Right lobe of liver (tissue), 6 donors: ENCODE data around the gene TMPRSS7. TPM values are rescaled to one million over a fixed set of nuclear protein-coding genes. Genes with fewer than 3 reads are reported as not detected.
A peak's percentile ranks its signal among the peaks of the same experiment; 100 is the strongest.

Experiments
- ATAC-seq, 4 donors: fragments of 200-7000 bp; cut with Tn5 transposase; one replicate each; pipeline ENCODE4 v1.9.1; 2020; ENCODE audit warnings: mild to moderate bottlenecking in 4 of 4, moderate library complexity in 4 of 4
- DNase-seq, 3 donors: peaks; one replicate each; pipeline ENCODE4 v3.0.0-alpha.2; 2020
- H3K27ac ChIP-seq, 3 donors: fragments of 200-600 bp; one replicate each; pipeline ENCODE4 v1.8.0; 2022
- H3K27me3 ChIP-seq, 2 donors: fragments of 200-600 bp; one replicate each; pipeline ENCODE4 v1.8.0; 2022
- H3K36me3 ChIP-seq, 4 donors: fragments of 200-600 bp; sonication (generic) in 1 of 4; one replicate each; pipeline versions ENCODE4 v1.5.1 to v1.8.0; 2017 to 2022; ENCODE audit warnings: control low read depth in 1 of 4
- H3K4me1 ChIP-seq, 4 donors: fragments of 200-600 bp; sonication (generic) in 1 of 4; one replicate each; pipeline versions ENCODE4 v1.5.1 to v1.8.0; 2017 to 2022; ENCODE audit warnings: control low read depth in 1 of 4
- H3K4me3 ChIP-seq, 3 donors: fragments of 200-600 bp; one replicate each; pipeline ENCODE4 v1.8.0; 2022
- H3K9me3 ChIP-seq, 4 donors: fragments of 200-600 bp; sonication (generic) in 1 of 4; one replicate each; pipeline versions ENCODE4 v1.5.1 to v1.8.0; 2017 to 2022; ENCODE audit warnings: control low read depth in 1 of 4
- POLR2A ChIP-seq: fragments of 450-650 bp; IDR thresholded peaks from one replicate; pipeline ENCODE4 v1.6.1; 2017; ENCODE audit warnings: antibody characterized with exemption, mild to moderate bottlenecking
- WGBS: methylation state at CpG from one replicate; pipeline ENCODE4 v1.1.6; 2018; ENCODE audit warnings: low coverage, low lambda C conversion rate; ENCODE audit not compliant: insufficient coverage; ENCODE audit errors: missing lambda C conversion rate; 5-methylcytosine and 5-hydroxymethylcytosine counted together
- intact Hi-C, 2 donors: fragments of 100-400 bp; cut with DNase I; formaldehyde crosslinking; loops; one replicate each; pipeline versions ENCODE4 v1.11.2 to v1.14.1; 2022
- total RNA-seq, 6 experiments: library from RNA; depleted of rRNA in 2 of 6; stranded (reverse); fragments of >200 nt in 2 of 6; fragmentation: NEBNext Ultra II Directional in 3 of 6; extraction: Animal tissue kit (Norgen Biotek cat#: 25700) in 3 of 6; gene quantifications; one replicate each; pipeline versions ENCODE4 v1.1.0 to v1.2.4, GENCODE V29; 2016 to 2023
- TF ChIP-seq, protein P1 (sequence below), 4 donors: fragments of 200-600 bp in 3 of 4; fragments of 450-650 bp in 1 of 4; IDR thresholded peaks; one replicate each; pipeline versions ENCODE4 v1.5.1 to v1.8.0; 2016 to 2022; ENCODE audit warnings: antibody characterized with exemption in 4 of 4, mild to moderate bottlenecking in 2 of 4
- donor health status: DM: no; HTN: yes; CAD: no.
- donor health status: DM: no; HTN: no; CAD: no.
- donor health status: DM: no; HTN: no; CAD: no.
- donor health status: DM: no; HTN: yes; CAD: no.
- donor health status: DM: no; HTN: yes; CAD: no.

The TMPRSS7 gene
- total RNA-seq, 6 experiments from 2014 or later: not detected

DNA sequence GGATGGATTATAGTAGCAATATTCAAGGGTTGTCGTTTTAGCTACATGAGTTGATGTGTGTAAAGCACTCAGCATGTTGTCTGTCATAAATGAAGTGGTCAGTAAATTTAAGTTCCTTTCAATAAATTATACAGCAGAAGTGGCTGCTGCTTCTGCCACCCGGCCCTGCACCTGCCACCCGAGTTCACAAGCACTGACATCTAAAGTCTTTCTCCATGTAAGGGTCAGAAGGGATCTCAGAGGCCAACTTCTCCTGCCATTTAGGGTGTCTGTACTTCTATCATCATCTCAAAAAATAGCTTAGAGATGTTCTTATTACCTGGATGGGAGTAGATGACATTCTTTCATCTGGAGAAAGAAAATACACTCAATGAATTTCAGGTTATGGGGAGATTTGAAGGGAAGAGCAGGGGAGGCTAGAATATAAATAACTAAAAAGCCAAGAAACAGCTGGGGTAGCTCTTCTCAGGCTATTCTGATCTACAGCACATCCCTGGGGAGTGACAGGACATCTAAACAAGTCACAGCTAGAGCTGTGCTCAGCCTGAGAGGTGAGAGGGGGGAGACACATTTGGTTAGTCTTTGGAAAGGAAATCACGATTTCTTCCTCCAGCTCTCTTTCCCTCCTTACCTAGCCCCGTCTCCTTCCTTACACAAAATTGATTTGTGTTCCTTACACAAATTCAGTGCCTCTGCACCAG is 90.5 kb downstream of the TMPRSS7 start:
- no peak for ATAC-seq

DNA sequence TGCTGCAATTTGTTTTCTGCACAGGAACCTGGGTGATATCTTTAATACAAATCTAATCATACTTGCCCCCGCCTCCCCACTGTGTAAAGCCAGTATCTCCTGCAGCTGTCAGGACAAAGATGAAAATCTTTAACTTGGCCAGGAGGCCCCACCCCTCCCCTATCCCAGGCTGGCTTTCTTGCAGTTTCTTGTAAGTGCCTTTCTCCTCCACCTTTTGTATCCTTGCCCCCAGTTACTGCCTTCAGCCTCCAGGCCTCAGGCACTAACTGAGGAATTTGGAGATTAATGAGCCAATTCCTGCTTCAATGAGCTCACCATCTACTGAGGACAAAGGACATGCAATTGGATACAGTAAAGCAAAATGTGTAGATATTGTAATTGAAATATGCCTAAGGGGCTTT is 92.0 kb downstream of the TMPRSS7 start:
- no peaks in the 10 kb centered on the region for H3K36me3 ChIP-seq
- H3K9me3 ChIP-seq: no peaks in the 10 kb centered on the region
- DNase-seq (no peak), ATAC-seq (no peak)
- no peaks in the 10 kb centered on the region for H3K27me3 ChIP-seq
- H3K4me1 ChIP-seq: peaks cover 0 to 5% (median 0%) of the 10 kb centered on the region in 4 donors
- no peak overlapping the region for H3K4me3 ChIP-seq
- 78% methylated on average over 1 of the region's 1 CpG for WGBS
- no peak overlapping the region for H3K27ac ChIP-seq
- TF ChIP-seq, protein P1, sequence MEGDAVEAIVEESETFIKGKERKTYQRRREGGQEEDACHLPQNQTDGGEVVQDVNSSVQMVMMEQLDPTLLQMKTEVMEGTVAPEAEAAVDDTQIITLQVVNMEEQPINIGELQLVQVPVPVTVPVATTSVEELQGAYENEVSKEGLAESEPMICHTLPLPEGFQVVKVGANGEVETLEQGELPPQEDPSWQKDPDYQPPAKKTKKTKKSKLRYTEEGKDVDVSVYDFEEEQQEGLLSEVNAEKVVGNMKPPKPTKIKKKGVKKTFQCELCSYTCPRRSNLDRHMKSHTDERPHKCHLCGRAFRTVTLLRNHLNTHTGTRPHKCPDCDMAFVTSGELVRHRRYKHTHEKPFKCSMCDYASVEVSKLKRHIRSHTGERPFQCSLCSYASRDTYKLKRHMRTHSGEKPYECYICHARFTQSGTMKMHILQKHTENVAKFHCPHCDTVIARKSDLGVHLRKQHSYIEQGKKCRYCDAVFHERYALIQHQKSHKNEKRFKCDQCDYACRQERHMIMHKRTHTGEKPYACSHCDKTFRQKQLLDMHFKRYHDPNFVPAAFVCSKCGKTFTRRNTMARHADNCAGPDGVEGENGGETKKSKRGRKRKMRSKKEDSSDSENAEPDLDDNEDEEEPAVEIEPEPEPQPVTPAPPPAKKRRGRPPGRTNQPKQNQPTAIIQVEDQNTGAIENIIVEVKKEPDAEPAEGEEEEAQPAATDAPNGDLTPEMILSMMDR (IDR thresholded peaks at IDR 0.05): no peak
- no peak for TF ChIP-seq POLR2A
- intact Hi-C loops: no loop called here

More for the DNA sequence above, 90.5 kb downstream of the TMPRSS7 start:
- H3K27me3 ChIP-seq: no peaks in the 10 kb centered on the region
- peaks cover 0 to 5% (median 0%) of the 10 kb centered on the region in 4 donors for H3K4me1 ChIP-seq
- no peaks in the 10 kb centered on the region for H3K36me3 ChIP-seq
- intact Hi-C loops: no loop called here
- no peaks in the 10 kb centered on the region for H3K9me3 ChIP-seq
- no peak for DNase-seq
- WGBS: 64% methylated on average over 5 of the region's 5 CpGs
- H3K4me3 ChIP-seq: no peak overlapping the region
- H3K27ac ChIP-seq: no peak overlapping the region
- TF ChIP-seq, protein P1 (IDR thresholded peaks at IDR 0.05): no peak
- TF ChIP-seq POLR2A: no peak

DNA sequence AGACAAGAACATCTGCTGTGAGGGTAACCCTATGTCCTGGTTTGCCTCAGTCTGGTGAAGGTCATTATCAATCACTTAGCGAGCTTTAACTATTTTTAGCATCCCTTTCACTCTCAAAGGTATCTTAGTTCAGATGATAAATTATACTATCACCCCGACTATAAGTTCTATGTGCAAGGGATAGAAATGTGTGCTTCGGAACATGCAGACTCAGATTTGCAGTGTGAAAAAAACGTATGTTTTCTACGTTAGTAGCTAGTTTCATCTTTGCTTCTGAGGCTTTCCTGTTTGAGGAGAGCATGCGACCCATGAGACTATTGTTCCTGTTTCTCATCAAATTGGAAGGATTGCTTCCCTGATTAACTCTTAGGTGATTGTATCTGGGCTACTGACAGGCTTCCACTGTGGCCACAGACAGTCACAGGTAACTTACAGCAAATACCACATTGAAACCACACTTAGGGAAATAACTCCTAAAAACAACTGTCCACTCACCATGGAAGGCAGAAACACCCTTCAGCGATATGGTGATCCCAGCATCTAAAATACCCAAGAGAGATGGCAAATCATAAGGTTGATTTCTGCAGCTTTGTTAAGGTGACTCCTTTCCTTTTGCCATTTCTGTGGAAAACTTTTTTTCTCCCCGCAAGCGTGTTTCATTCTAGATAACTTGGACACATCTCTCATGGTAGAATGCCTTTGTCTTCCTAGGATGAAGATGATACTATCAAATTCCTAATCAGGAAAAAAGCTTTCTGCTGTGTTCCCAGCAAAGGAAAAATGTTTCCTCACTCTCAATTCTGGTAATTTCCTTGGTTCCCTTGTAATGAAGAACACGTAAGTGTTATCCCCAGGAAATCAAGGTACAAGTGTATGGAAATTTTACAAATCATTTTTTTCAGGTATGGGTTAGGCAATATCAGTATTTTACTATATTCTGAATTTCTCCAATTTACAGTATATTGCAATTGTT is 93.3 kb downstream of the TMPRSS7 start:
- H3K4me3 ChIP-seq: no peak overlapping the region
- no peak for DNase-seq
- intact Hi-C loops: no loop called here
- no peaks in the 10 kb centered on the region for H3K27me3 ChIP-seq
- no peaks in the 10 kb centered on the region for H3K9me3 ChIP-seq
- 54% methylated on average over 10 of the region's 10 CpGs for WGBS
- H3K27ac ChIP-seq: no peak overlapping the region
- TF ChIP-seq, protein P1 (IDR thresholded peaks at IDR 0.05): no peak
- no peak for TF ChIP-seq POLR2A
- H3K4me1 ChIP-seq: no peaks in the 10 kb centered on the region
- ATAC-seq: peak in 2 of 4 donors; percentile 42 to 44
- H3K36me3 ChIP-seq: no peaks in the 10 kb centered on the region

DNA sequence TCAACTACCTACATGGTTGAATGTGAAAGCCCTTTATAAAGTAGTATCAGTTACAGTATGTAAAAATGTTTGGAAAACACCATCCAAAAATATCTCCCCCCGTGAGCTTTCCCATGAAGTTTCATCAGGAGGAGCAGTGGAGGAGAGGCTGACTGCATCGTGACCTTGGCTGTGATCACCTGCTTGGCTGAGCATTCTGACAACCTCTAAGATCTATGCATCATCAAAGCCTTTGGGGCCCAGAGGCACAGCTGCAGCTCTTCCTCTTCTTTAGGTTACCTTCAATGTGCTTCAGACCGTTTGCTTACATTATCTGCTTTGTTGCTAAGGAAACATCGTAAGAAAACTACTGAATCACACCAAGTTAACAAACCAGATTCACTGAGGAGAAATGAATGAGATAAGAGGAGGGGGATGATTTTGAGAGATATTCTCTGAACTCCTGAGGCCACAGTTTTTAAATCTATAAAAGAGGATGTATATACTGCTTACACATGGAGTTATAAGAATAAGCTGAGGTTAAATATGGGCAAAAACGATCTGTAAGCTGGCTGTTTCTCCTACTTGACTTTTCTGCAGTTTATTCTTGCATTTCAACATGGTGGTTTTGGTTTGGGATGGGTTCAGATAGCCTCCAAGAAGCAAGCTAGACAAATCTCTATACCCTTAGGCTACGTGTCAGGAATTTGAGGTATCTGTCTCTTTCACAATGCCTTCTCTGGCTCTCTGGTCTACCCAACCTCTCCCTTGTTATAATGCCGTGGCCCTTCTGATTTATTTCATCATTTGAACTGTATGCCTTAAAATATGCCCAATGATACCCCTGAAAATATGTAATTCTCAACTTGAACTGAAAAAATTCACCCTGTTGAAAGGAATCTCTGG is 94.5 kb downstream of the TMPRSS7 start:
- H3K27ac ChIP-seq: no peak overlapping the region
- peak in 1 of 4 donors; percentile 14 for ATAC-seq
- H3K4me1 ChIP-seq: no peaks in the 10 kb centered on the region
- no peaks in the 10 kb centered on the region for H3K27me3 ChIP-seq
- H3K36me3 ChIP-seq: no peaks in the 10 kb centered on the region
- intact Hi-C loops: no loop called here
- no peak for TF ChIP-seq POLR2A
- TF ChIP-seq, protein P1 (IDR thresholded peaks at IDR 0.05): no peak
- DNase-seq: no peak
- H3K4me3 ChIP-seq: no peak overlapping the region
- 37% methylated on average over 7 of the region's 7 CpGs for WGBS
- H3K9me3 ChIP-seq: no peaks in the 10 kb centered on the region
